ENCODE measurements around the gene CSK.
"Not testable (repeated sequence)": the region's sequence is repeated elsewhere in the genome, so short reads cannot be mapped to it uniquely, and the experiment has no call there.

The CSK gene

GRCh38 chr15:74781431-74782258, at the start of gene CSK:
TSS of gene CSK (plus strand) at chr15:74782080. CDS start at chr15:74798298, 16,218 bp downstream.
- peak in 1 of 2 donors; percentile 77 for DNase-seq (ENCODE audit: low read depth in 2 of 2)

- DNase-seq (ENCODE audit: low read depth in 2 of 2) = no peak
Observed at GRCh38 chr15:74732846-74733245, 49.0 kb upstream of the CSK start.

DNA sequence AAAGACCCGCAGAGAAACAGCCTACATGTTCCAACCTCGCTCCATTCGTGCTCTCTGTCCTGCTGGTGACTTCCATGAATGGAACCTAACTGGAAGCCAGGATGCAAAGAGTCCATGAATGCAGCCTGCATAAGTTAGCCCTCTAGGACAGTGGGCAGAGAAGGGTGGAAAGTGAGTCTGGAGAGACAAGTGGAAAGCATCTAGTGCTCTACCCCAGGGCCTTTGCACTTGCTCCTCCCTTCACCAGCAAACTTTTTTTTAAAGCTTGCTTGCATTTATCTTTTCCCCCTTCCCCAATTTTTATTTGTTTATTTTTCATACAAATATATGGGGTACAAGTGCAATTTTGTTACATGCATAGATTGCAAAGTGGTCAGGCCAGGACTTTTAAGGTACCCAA, 48.6 kb upstream of the CSK start:
- no peak for DNase-seq (ENCODE audit: low read depth in 2 of 2)

- DNase-seq (ENCODE audit: low read depth in 2 of 2) = no peak
Observed at GRCh38 chr15:74735305-74735704, 46.6 kb upstream of the CSK start.

DNA sequence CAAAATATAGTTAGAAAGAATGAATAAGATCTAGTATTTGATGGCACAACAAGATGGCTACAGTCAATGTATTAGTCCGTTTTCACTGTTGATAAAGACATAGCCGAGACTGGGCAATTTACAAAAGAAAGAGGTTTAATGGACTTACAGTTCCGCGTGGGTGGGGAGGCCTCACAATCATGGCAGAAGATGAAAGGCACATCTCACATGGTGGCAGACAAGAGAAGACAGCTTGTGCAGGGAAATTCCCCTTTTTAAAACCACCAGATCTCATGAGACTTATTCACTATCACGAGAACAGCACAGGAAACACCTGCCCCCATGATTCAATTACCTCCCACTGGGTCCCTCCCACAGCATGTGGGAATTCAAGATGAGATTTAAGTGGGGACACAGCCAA, 43.6 kb upstream of the CSK start:
- not testable (repeated sequence) for DNase-seq (ENCODE audit: low read depth in 2 of 2)

DNA sequence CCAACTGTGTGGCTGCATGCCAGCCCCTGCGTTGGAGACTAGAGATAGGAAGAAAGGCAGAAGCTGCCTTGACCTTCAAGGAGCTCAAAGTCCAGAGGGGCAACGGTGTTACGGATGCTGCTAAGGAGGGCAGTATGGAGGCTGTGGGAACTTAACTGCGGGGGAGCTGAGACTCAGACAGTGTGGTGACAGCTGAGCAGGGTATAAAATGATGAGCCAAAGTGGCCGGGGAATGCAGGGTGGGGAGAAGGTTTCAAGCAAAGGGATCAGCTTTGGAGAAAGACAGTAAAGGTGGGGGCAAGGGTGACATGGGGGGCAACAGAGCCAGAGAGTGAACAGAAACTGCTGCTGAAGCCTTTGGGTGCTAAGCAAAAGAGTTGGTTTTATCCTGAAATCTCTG, 39.5 kb upstream of the CSK start:
- DNase-seq (ENCODE audit: low read depth in 2 of 2) = no peak

GRCh38 chr15:74746389-74746788, 35.5 kb upstream of the CSK start:
- no peak for DNase-seq (ENCODE audit: low read depth in 2 of 2)

DNA sequence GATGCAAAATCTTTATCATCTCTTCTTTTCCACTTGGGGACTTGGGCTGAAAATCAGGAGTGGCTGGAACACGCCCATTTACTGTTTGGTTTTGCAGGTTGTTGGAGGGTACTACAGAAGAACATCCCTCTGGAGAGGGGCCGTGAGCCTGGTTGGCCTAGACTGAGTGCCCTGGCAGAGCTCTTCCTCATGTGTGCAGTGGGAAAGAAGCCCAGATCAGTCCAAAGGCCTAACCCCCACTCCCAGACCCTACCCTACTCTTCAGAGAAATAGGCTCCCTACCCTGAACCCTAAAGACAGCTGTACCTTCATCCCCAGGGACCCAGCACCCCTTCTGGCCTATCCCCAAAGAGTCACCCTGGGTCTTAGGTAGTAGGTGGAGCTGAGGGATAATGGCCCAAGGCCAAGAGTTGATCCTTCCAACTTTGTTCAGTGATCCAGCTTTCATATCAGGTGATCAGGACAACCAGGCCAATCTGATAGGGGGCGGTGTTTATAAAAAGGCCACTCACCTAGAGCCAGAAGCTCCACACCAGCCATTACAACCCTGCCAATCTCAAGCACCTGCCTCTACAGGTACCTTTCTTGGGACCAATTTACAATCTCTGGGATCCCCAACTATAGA, 33.4 kb upstream of the CSK start, which contains the start of gene CYP1A2:
Gene CYP1A2 (plus strand): TSS at position 524 of the 625 bp plus-strand sequence. CDS start 894 bp downstream, outside the sequence.
- DNase-seq (ENCODE audit: low read depth in 2 of 2) = no peak

GRCh38 chr15:74749832-74750231, 32.0 kb upstream of the CSK start:
- DNase-seq (ENCODE audit: low read depth in 2 of 2) = no peak

DNA sequence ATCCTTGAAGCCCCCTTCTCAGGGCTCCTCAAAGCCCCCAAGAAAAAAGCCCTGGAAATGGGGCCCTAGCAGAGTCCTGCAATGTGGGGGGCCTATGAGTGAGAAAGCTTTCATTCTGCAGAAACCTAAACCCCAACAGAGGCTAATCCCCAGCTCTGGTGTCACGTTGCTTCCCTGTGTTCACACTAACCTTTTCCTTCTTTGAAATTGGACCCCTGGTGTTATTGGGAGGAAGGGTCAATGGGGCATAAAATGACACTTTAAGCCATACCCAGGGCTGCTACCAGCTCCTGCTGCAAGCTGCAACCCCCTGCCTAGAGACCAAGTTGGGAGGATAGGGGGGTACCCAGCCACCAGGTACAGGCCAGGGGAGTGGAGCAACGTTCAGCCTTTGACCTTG, 31.1 kb upstream of the CSK start:
- DNase-seq (ENCODE audit: low read depth in 2 of 2) = no peak

DNA sequence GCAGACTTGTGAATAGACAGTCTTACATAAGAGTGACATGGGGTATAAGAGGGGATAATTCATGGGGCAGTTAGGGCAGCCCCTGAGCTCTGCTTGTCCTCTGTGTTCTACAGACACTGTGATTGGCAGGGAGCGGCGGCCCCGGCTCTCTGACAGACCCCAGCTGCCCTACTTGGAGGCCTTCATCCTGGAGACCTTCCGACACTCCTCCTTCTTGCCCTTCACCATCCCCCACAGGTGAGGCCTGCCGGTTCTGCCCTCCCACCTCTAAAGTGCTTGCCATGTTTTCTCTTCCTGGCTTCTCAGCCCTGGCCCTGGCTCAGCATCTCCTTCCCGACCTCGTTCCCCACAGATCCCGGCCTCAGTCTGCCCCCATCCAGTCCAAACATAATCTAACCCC, 29.9 kb upstream of the CSK start:
- DNase-seq (ENCODE audit: low read depth in 2 of 2) = no peak

DNA sequence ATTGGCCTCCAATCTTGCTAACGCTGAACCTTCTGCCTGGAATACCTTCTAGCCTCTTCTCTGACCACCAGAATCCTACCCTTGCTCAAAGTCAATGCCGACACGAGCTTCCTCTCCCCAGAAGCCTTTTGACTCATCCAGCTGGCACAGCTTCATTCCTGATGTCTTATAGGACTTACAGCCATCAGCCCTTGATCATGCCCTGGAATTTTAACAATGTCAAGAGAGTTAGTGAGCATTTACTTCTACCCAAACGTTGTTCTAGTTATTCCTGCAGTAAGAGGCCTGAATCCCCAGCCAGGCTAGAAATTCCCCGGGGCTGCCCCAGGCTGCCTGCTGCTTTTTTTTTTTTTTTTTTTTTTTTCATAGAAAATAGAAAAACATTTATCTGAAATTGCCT, 29.3 kb upstream of the CSK start:
- DNase-seq (ENCODE audit: low read depth in 2 of 2) = no peak

- DNase-seq (ENCODE audit: low read depth in 2 of 2) = no peak
Observed at GRCh38 chr15:74754593-74755215, 27.2 kb upstream of the CSK start.

GRCh38 chr15:74758736-74759135, 23.1 kb upstream of the CSK start:
- no peak for DNase-seq (ENCODE audit: low read depth in 2 of 2)

GRCh38 chr15:74762791-74763150, 19.1 kb upstream of the CSK start:
- DNase-seq (ENCODE audit: low read depth in 2 of 2) = no peak

DNA sequence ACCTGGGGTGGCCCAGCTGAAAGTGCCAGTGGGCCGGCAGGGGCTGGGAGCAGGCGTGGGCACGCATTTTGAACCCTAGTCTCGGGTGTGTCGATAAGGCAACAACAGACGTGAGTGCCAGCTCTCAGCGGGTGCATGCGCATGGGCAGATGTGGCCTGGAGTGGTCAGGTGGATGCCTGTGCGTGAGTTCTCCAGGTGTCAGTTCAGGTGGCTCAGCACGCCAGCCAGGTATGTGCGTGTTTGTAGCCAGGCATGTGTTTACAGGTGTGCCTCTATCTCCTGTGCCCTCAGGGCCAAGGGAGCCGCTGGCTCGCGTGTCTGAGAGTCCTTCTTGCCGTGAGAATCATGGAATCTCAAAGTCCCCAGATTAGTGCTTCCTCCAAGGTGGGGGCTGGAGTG, 18.5 kb upstream of the CSK start:
- no peak for DNase-seq (ENCODE audit: low read depth in 2 of 2)

DNA sequence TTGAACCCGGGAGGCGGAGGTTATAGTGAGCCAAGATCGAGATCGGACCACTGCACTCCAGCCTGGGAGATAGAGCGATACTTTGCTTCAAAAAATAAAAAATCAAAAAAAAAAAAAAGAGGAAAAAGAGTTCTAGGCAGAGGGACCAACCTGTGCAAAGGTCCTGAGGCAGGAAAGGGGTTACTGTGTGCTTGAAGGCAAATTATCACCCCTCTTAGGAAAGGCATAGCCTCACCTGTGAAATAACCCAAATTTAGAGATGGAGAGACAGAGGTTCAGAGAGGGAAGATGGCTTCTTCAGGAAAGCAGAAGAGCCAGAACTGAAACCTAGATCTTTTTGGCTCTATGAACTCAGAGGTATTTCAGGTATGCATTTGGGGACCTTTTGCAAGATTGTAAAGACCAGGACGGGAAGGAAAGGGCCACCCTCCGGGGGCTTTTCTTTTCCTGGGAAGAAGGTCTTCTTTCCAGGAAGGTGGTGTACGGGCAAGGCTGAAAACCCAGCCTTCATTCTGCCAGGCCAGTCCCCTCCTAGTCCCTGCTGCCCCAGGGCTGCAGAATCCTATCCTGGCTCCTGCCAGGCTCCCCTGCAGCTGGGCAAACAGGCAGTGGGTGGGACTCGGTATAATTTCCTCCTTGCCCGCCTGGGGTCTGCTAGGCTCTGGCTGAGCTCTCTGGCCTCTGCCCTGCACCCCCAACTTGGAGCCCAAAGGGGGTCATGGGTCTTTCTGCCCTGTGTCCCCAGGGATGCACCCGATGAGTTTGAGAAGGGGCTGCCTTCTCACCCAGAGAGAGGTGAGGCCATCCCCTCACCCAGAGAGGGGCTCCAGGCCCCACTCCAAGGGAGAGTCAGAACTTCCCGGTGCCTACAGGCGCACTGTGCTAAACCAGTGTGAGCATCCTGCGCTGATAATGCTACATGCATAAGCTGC, 14.4 kb upstream of the CSK start:
- DNase-seq (ENCODE audit: low read depth in 2 of 2) = no peak

DNA sequence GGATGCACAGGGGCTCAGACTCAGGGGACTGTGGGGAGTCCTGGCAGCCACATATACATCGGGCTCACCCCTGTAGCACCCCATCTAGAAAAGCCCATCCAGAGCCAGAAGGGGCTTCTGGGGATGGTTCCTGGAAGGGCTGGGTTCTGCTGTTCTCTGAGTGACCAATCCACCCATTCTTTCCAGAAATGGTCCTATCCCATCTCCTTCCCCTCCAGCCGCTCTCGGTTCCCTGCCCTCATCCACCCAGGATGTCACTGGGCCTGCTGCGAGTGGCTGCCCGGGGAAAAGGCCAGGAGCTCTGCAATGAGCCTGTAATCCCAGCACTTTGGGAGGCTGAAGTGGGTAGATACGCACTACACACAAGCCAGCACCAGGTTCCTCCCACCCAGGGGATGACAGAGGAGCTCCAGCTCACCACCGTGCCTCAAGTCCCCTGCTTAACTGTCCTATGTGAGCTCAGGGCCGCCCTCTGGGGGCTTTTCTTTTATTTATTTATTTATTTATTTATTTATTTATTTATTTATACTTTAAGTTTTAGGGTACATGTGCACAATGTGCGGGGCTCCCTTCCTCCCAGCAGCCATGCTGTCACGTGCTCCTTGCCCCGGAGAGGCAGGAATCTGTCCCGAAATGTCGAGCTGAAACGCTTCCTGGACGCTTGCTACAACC, 13.6 kb upstream of the CSK start:
- DNase-seq (ENCODE audit: low read depth in 2 of 2) = no peak

- DNase-seq (ENCODE audit: low read depth in 2 of 2) = no peak
Observed at GRCh38 chr15:74768771-74769342, 13.0 kb upstream of the CSK start.

DNA sequence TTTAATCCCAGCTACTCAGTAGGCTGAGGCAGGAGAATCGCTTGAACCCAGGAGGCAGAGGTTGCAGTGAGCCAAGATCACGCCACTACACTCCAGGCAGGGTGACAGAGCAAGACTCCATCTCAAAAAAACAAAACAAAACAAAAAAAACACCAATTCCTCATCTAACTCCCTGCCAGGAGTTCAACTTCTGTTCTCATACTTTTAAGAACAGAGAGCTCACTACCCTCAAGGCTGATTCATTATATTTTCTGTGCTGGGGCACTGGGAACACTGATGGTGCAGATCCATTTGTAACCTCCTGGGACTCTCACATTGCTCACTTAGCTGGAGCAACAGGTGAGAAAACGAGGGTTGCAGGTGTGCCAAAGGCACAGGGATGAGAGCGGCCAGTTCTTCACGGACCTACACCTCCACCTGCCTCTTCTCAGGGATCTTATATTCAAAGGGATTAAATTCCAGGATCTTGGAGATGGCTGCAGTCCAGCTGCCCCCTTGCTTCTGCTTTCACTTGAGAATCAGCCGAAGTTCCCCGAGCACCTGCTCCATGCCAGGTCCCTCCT, 12.3 kb upstream of the CSK start:
- DNase-seq (ENCODE audit: low read depth in 2 of 2) = no peak

All from stimulated activated CD8-positive, alpha-beta memory T cell treated with anti-CD3 and anti-CD28 coated beads, Interleukin-7, amount 100 ng/mL, for 4 hours (primary cell).